ENCODE measurements around the gene TPCN1. TPM values are rescaled to one million over a fixed set of nuclear protein-coding genes. Genes with fewer than 3 reads are reported as not detected.

TPCN1 gene
- total RNA-seq, 1 donor from 2014 or later = 153 TPM

GRCh38 chr12:113184900-113185179, 36.4 kb upstream of the TPCN1 start:
- Histone ChIP-seq H3K27ac (replicated peaks) (peak overlapping the region; percentile 98), H3K36me3 (peaks cover 21% of the 10 kb centered on the region), H3K4me3 (peak overlapping the region; percentile 100), H3K9me3 (replicated peaks) (no peaks in the 10 kb centered on the region), H3K4me1 (peaks cover 52% of the 10 kb centered on the region), H3K27me3 (ENCODE audit: low read depth) (no peaks in the 10 kb centered on the region)
- peak; percentile 91 for DNase-seq
- TF ChIP-seq CTCF (IDR thresholded peaks at IDR 0.05; ENCODE audit: borderline replicate concordance) = no peak
- intact Hi-C loops (cut with micrococcal nuclease) = no loop called here

GRCh38 chr12:113185180-113186032, 35.9 kb upstream of the TPCN1 start, which contains the start of the genes DDX54 and RITA1:
Gene DDX54 (minus strand): TSS chr12:113185478. CDS start chr12:113185451, 27 bp downstream.
Gene RITA1 (plus strand): TSS chr12:113185721. CDS start chr12:113186747, 1,026 bp downstream.
- TF ChIP-seq CTCF (IDR thresholded peaks at IDR 0.05; ENCODE audit: borderline replicate concordance) = no peak
- intact Hi-C loops (cut with micrococcal nuclease) = no loop called here

GRCh38 chr12:113186033-113186365, 35.3 kb upstream of the TPCN1 start:
- H3K27me3 ChIP-seq (ENCODE audit: low read depth) = no peaks in the 10 kb centered on the region
- H3K36me3 ChIP-seq = peaks cover 21% of the 10 kb centered on the region
- intact Hi-C loops (cut with micrococcal nuclease) = no loop called here
- H3K4me3 ChIP-seq = peak overlapping the region; percentile 100
- no peaks in the 10 kb centered on the region for H3K9me3 ChIP-seq (replicated peaks)
- DNase-seq = no peak
- H3K27ac ChIP-seq (replicated peaks) = peak overlapping the region; percentile 98
- peaks cover 52% of the 10 kb centered on the region for H3K4me1 ChIP-seq
- TF ChIP-seq CTCF (IDR thresholded peaks at IDR 0.05; ENCODE audit: borderline replicate concordance) = no peak

More at GRCh38 chr12:113185180-113186032, 35.9 kb upstream of the TPCN1 start, which contains the start of the genes DDX54 and RITA1:
- Histone ChIP-seq H3K36me3 (peaks cover 19% of the 10 kb centered on the region), H3K4me1 (peaks cover 52% of the 10 kb centered on the region), H3K27ac (replicated peaks) (peak within 1 kb of the TSS; percentile 98), H3K4me3 (peak within 1 kb of the TSS; percentile 100), H3K9me3 (replicated peaks) (no peaks in the 10 kb centered on the region), H3K27me3 (ENCODE audit: low read depth) (no peaks in the 10 kb centered on the region)
- DNase-seq = peak; percentile 82

GRCh38 chr12:113186666-113187325, 34.5 kb upstream of the TPCN1 start:
- Histone ChIP-seq H3K27me3 (ENCODE audit: low read depth) (no peaks in the 10 kb centered on the region), H3K4me1 (peaks cover 52% of the 10 kb centered on the region), H3K36me3 (peaks cover 29% of the 10 kb centered on the region), H3K27ac (replicated peaks) (peak overlapping the region; percentile 98), H3K4me3 (peak overlapping the region; percentile 100), H3K9me3 (replicated peaks) (no peaks in the 10 kb centered on the region)
- intact Hi-C loops (cut with micrococcal nuclease) = no loop called here
- no peak for TF ChIP-seq CTCF (IDR thresholded peaks at IDR 0.05; ENCODE audit: borderline replicate concordance)
- no peak for DNase-seq

GRCh38 chr12:113189361-113189760, 31.9 kb upstream of the TPCN1 start:
- H3K9me3 ChIP-seq (replicated peaks) = no peaks in the 10 kb centered on the region
- no peak overlapping the region for H3K27ac ChIP-seq (replicated peaks)
- intact Hi-C loops (cut with micrococcal nuclease) = no loop called here
- TF ChIP-seq CTCF (IDR thresholded peaks at IDR 0.05; ENCODE audit: borderline replicate concordance) = no peak
- H3K36me3 ChIP-seq = peaks cover 30% of the 10 kb centered on the region
- peaks cover 54% of the 10 kb centered on the region for H3K4me1 ChIP-seq
- H3K27me3 ChIP-seq (ENCODE audit: low read depth) = no peaks in the 10 kb centered on the region
- DNase-seq = no peak
- H3K4me3 ChIP-seq = no peak overlapping the region
